ENCODE data around the gene BACE2.
"Not testable (repeated sequence)": the region's sequence is repeated elsewhere in the genome, so short reads cannot be mapped to it uniquely, and the experiment has no call there.

The BACE2 gene

GRCh38 chr21:41283211-41283818, 115.4 kb downstream of the BACE2 start:
- peak; percentile 64 for DNase-seq

GRCh38 chr21:41289431-41289830, 121.5 kb downstream of the BACE2 start:
- peak; percentile 19 for DNase-seq

GRCh38 chr21:41290106-41290799, 122.3 kb downstream of the BACE2 start:
- DNase-seq: no peak

- no peak for DNase-seq
Measured at GRCh38 chr21:41294548-41295231, 126.7 kb downstream of the BACE2 start.

GRCh38 chr21:41295721-41296254, 127.8 kb downstream of the BACE2 start:
- DNase-seq: no peak

- no peak for DNase-seq
Measured at GRCh38 chr21:41302976-41303375, 135.0 kb downstream of the BACE2 start.

- DNase-seq: no peak
Measured at GRCh38 chr21:41304068-41304720, 136.2 kb downstream of the BACE2 start.

- no peak for DNase-seq
Measured at GRCh38 chr21:41307219-41307618, 139.3 kb downstream of the BACE2 start.

- not testable (repeated sequence) for DNase-seq
Measured at GRCh38 chr21:41313285-41314164, 145.6 kb downstream of the BACE2 start.

GRCh38 chr21:41315726-41316125, 147.8 kb downstream of the BACE2 start:
- DNase-seq: no peak

GRCh38 chr21:41316200-41317062, 148.5 kb downstream of the BACE2 start, which contains the start of gene FAM3B:
Gene FAM3B (plus strand): TSS chr21:41316801. CDS start chr21:41316880, 79 bp downstream.
- peak; percentile 59 for DNase-seq

- no peak for DNase-seq
Measured at GRCh38 chr21:41317063-41317392, 149.1 kb downstream of the BACE2 start.

- DNase-seq: no peak
Measured at GRCh38 chr21:41317458-41317857, 149.5 kb downstream of the BACE2 start.

GRCh38 chr21:41318218-41318617, 150.3 kb downstream of the BACE2 start:
- DNase-seq: no peak

- no peak for DNase-seq
Measured at GRCh38 chr21:41319273-41319672, 151.3 kb downstream of the BACE2 start.

- no peak for DNase-seq
Measured at GRCh38 chr21:41321211-41321907, 153.4 kb downstream of the BACE2 start.

GRCh38 chr21:41321908-41322495, 154.0 kb downstream of the BACE2 start:
- DNase-seq: no peak

GRCh38 chr21:41322496-41323382, 154.8 kb downstream of the BACE2 start:
- no peak for DNase-seq
